OCI-LY3 (cell line): ENCODE measurements around the gene FTO.

Experiments used
- H2AFZ ChIP-seq: fragments of 200-600, 300-600 bp; shearing (Covaris generic); 2 replicates; pipeline ENCODE4 v1.6.0; 2014; ENCODE audit warnings: antibody characterized with exemption, low read depth, low read length
- H3K27ac ChIP-seq: fragments of 200-600, 300-600 bp; sonication (generic); 2 replicates; pipeline ENCODE4 v1.5.1; 2014; ENCODE audit warnings: mild to moderate bottlenecking, low read length, moderate library complexity, mixed read lengths
- H3K27me3 ChIP-seq: fragments of 200-600, 300-600 bp; sonication (generic); 2 replicates; pipeline ENCODE4 v1.6.1; 2014; ENCODE audit warnings: low read depth, low read length, mixed read lengths
- H3K36me3 ChIP-seq: fragments of 200-600, 300-600 bp; sonication (generic); replicated peaks from 2 replicates; pipeline ENCODE3; 2014; ENCODE audit warnings: low read depth, low read length, mixed read lengths
- H3K4me1 ChIP-seq: fragments of 300-600, 200-600 bp; sonication (generic); 2 replicates; pipeline ENCODE4 v1.6.1; 2014; ENCODE audit warnings: low read length, mixed read lengths
- H3K4me2 ChIP-seq: fragments of 200-600, 300-600 bp; sonication (generic); 2 replicates; pipeline ENCODE4 v1.6.1; 2014; ENCODE audit warnings: low read length, mixed read lengths
- H3K4me3 ChIP-seq: fragments of 300-600, 200-600 bp; sonication (generic); 2 replicates; pipeline ENCODE4 v1.5.1; 2014; ENCODE audit warnings: antibody characterized with exemption, mild to moderate bottlenecking, low read length, moderate library complexity
- H3K79me2 ChIP-seq: fragments of 300-600, 200-600 bp; shearing (Covaris generic); 2 replicates; pipeline ENCODE4 v1.6.1; 2014; ENCODE audit warnings: mild to moderate bottlenecking, low read length, mixed read lengths
- H3K9ac ChIP-seq: fragments of 300-600, 200-600 bp; shearing (Covaris generic); 2 replicates; pipeline ENCODE4 v1.6.0; 2014; ENCODE audit warnings: mild to moderate bottlenecking, low read length, moderate library complexity
- H3K9me3 ChIP-seq: fragments of 200-600, 300-600 bp; shearing (Covaris generic); 2 replicates; pipeline ENCODE4 v1.6.1; 2014; ENCODE audit warnings: low read length, mixed read lengths; ENCODE audit not compliant: insufficient read depth
- H4K20me1 ChIP-seq: fragments of 200-600, 300-600 bp; sonication (generic); 2 replicates; pipeline ENCODE4 v1.6.1; 2016; ENCODE audit warnings: low read length, mixed read lengths; ENCODE audit not compliant: insufficient read depth
- EZH2phosphoT487 ChIP-seq: fragments of 200-600 bp; shearing (Covaris generic); IDR thresholded peaks from 2 replicates; pipeline ENCODE4 v1.6.1; 2018; ENCODE audit warnings: antibody characterized with exemption, mixed run types, low read depth
- TF ChIP-seq, protein P1 (sequence below): fragments of 200-600, 300-600 bp; sonication (generic); IDR thresholded peaks from 2 replicates; pipeline ENCODE4 v1.5.1; 2014; ENCODE audit warnings: antibody characterized with exemption, low read length, low read depth

FTO gene

DNA sequence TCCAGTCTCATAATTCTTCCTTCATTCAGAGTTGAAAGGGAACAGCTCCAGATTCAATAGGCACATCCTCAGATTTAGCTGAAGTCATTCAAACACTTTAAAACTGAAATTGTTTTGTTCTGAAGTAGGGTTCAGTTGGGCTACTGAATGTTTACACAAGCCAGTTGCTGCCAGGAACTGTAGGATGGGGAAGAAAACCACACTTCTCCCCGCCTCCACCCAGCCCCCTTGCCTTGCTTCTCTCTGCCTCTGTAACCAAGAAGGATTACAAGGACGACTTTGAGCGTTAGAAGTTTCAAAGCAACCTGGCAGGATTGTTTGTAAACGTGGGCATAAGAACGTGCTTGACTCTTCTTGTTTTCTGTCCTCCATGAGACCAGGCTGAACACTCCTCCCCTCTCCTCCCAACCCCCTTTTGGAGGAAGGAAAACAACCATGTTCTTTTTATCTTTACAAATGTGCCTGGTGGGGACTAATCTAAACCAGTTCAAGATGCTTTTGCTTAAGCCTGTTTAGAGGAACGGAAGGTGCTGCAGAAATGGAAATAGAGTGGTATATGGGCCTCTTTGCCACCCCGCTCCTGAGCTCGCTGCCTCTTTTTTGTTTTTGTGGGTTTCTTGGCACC is 287.9 kb downstream of the FTO start:
- H4K20me1 ChIP-seq, result no peaks in the 10 kb centered on the region; the same call in 1 of the 2 replicates
- no peaks in the 10 kb centered on the region for H3K27me3 ChIP-seq
- no peak overlapping the region for H2AFZ ChIP-seq
- no peaks in the 10 kb centered on the region for H3K79me2 ChIP-seq
- no peaks in the 10 kb centered on the region for H3K36me3 ChIP-seq
- H3K4me2 ChIP-seq, result no peak overlapping the region
- no peak for TF ChIP-seq EZH2phosphoT487
- TF ChIP-seq, protein P1, sequence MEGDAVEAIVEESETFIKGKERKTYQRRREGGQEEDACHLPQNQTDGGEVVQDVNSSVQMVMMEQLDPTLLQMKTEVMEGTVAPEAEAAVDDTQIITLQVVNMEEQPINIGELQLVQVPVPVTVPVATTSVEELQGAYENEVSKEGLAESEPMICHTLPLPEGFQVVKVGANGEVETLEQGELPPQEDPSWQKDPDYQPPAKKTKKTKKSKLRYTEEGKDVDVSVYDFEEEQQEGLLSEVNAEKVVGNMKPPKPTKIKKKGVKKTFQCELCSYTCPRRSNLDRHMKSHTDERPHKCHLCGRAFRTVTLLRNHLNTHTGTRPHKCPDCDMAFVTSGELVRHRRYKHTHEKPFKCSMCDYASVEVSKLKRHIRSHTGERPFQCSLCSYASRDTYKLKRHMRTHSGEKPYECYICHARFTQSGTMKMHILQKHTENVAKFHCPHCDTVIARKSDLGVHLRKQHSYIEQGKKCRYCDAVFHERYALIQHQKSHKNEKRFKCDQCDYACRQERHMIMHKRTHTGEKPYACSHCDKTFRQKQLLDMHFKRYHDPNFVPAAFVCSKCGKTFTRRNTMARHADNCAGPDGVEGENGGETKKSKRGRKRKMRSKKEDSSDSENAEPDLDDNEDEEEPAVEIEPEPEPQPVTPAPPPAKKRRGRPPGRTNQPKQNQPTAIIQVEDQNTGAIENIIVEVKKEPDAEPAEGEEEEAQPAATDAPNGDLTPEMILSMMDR, result no peak
- H3K4me3 ChIP-seq, result no peak overlapping the region
- no peaks in the 10 kb centered on the region for H3K9me3 ChIP-seq
- no peaks in the 10 kb centered on the region for H3K4me1 ChIP-seq
- no peak overlapping the region for H3K9ac ChIP-seq
- H3K27ac ChIP-seq, result no peak overlapping the region

DNA sequence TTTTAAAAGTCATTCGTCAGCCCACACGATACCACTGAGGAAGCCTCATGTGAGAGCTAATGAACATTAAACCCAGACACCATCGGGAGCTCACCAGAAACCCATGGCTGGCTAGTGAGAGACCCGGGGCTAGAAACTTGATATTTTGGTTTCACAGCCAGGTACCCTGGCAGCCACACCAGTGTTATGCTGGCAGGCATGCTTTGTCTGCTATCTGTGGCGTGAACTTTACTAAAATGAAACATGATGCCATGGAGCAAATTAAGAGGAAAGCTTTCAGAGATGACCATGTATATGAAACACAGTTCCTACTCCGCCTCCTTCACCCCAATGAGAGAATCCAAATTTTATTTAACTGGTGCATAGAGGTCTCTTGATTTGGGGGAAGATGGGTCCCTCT is 291.4 kb downstream of the FTO start:
- Histone ChIP-seq H2AFZ (no peak overlapping the region), H3K27me3 (no peaks in the 10 kb centered on the region), H3K79me2 (no peaks in the 10 kb centered on the region), H3K4me2 (no peak overlapping the region), H4K20me1 (no peaks in the 10 kb centered on the region), H3K9me3 (no peaks in the 10 kb centered on the region), H3K36me3 (no peaks in the 10 kb centered on the region), H3K4me1 (no peaks in the 10 kb centered on the region), H3K4me3 (no peak overlapping the region), H3K9ac (no peak overlapping the region), H3K27ac (no peak overlapping the region)
- TF ChIP-seq EZH2phosphoT487, result no peak
- TF ChIP-seq, protein P1, result no peak

DNA sequence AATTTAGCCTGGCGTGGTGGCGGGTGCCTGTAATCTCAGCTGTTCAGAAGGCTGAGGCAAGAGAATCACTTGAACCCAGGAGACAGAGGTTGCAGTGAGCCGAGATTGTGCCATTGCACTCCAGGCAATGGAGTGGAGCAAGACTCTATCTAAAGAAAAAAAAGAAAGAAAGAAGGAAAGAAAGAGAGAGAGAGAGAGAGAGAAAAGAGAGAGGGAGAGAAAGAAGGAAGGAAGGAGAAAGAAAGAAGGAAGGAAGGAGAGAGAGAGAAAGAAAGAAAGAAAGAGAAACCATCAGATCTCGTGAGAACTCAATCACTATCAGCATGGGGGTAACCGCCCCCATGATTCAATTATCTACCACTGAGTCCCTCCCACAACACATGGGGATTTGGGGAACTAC is 293.0 kb downstream of the FTO start:
- H4K20me1 ChIP-seq, result no peaks in the 10 kb centered on the region
- no peaks in the 10 kb centered on the region for H3K79me2 ChIP-seq
- H3K4me2 ChIP-seq, result no peak overlapping the region
- no peak overlapping the region for H3K9ac ChIP-seq
- no peaks in the 10 kb centered on the region for H3K36me3 ChIP-seq
- H3K9me3 ChIP-seq, result no peaks in the 10 kb centered on the region
- H3K4me1 ChIP-seq, result no peaks in the 10 kb centered on the region
- no peaks in the 10 kb centered on the region for H3K27me3 ChIP-seq
- no peak for TF ChIP-seq EZH2phosphoT487
- no peak overlapping the region for H3K4me3 ChIP-seq
- H2AFZ ChIP-seq, result no peak overlapping the region
- no peak overlapping the region for H3K27ac ChIP-seq

DNA sequence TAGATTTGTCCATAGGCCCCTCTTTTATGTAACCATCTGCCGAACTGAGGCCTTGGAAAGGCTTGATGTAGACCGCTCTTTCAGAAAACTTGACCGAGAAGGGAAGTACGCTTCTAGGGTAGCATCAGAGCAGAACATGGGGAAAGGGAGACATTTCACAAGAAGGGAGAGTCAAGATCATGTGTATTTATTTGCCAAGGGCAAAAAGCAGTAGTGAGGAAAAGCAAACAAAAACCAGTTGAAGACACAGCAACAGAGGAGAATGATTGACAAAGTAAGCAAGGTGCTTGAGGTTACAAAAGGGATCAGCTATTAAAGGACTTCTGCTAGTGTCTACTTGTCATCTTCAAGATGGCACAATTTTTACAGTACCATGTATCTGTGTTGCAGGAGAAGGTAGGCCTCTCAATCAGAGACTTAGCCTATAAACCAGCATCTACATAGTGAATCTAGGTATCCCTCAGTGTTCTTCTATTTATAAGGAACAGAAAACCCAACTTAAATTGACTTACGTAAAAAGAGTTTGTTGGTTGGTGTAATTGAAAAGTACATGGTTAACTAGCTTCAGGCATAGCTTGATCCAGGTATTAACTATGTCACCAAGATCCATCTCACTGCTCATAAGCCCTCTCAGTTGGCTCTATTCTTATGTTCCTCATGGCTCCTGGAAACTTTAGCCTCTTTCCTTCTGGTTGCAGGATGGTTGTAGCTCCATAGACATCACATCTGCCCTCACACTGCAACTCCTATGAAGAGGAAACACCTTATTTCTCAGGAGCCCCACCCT is 294.3 kb downstream of the FTO start:
- TF ChIP-seq, protein P1, result no peak
- no peak for TF ChIP-seq EZH2phosphoT487
- Histone ChIP-seq H3K4me3 (no peak overlapping the region), H3K9ac (no peak overlapping the region), H3K27me3 (no peaks in the 10 kb centered on the region), H3K79me2 (no peaks in the 10 kb centered on the region), H3K27ac (no peak overlapping the region), H3K9me3 (no peaks in the 10 kb centered on the region), H3K36me3 (no peaks in the 10 kb centered on the region), H3K4me1 (no peaks in the 10 kb centered on the region), H4K20me1 (no peaks in the 10 kb centered on the region), H3K4me2 (no peak overlapping the region), H2AFZ (no peak overlapping the region)
